HG03575 (cell line): ENCODE results near the gene RAPGEF2.

Experiments used
- ATAC-seq: cut with Tn5 transposase; IDR thresholded peaks from one replicate; pipeline ENCODE4 v1.9.1; 2021; ENCODE audit not compliant: unreplicated experiment, insufficient number of reproducible peaks, low FRiP score; ENCODE audit errors: extremely low read depth

RAPGEF2 gene

GRCh38 chr4:159280442-159281172 is 177.7 kb downstream of the RAPGEF2 start:
- ATAC-seq = no peak

GRCh38 chr4:159281771-159282170 is 178.9 kb downstream of the RAPGEF2 start:
- ATAC-seq = no peak

- ATAC-seq = no peak
These were observed 179.4 kb downstream of the RAPGEF2 start for GRCh38 chr4:159282329-159282728.

GRCh38 chr4:159282944-159283343 is 180.1 kb downstream of the RAPGEF2 start:
- no peak for ATAC-seq

- no peak for ATAC-seq
These were observed 180.8 kb downstream of the RAPGEF2 start for GRCh38 chr4:159283696-159284095.

- no peak for ATAC-seq
These were observed 181.2 kb downstream of the RAPGEF2 start for GRCh38 chr4:159284113-159284512.

GRCh38 chr4:159284733-159285132 is 181.9 kb downstream of the RAPGEF2 start:
- ATAC-seq = no peak

- no peak for ATAC-seq
These were observed 184.9 kb downstream of the RAPGEF2 start for GRCh38 chr4:159287767-159288166.

- no peak for ATAC-seq
These were observed 186.8 kb downstream of the RAPGEF2 start for GRCh38 chr4:159289682-159290081.

GRCh38 chr4:159290321-159291030 is 187.6 kb downstream of the RAPGEF2 start:
- no peak for ATAC-seq

GRCh38 chr4:159291176-159291575 is 188.3 kb downstream of the RAPGEF2 start:
- ATAC-seq = no peak

- no peak for ATAC-seq
These were observed 189.4 kb downstream of the RAPGEF2 start for GRCh38 chr4:159292137-159292896.

- ATAC-seq = no peak
These were observed 191.1 kb downstream of the RAPGEF2 start for GRCh38 chr4:159293811-159294515.

GRCh38 chr4:159296061-159296460 is 193.2 kb downstream of the RAPGEF2 start:
- no peak for ATAC-seq

GRCh38 chr4:159297091-159297490 is 194.2 kb downstream of the RAPGEF2 start:
- no peak for ATAC-seq

- ATAC-seq = no peak
These were observed 195.6 kb downstream of the RAPGEF2 start for GRCh38 chr4:159298502-159298901.

- no peak for ATAC-seq
These were observed 200.6 kb downstream of the RAPGEF2 start for GRCh38 chr4:159303435-159303834.

- ATAC-seq = no peak
These were observed 202.2 kb downstream of the RAPGEF2 start for GRCh38 chr4:159305129-159305528.

- ATAC-seq = no peak
These were observed 205.1 kb downstream of the RAPGEF2 start for GRCh38 chr4:159307929-159308328.
